ENCODE results near the gene BCL6. TPM values are rescaled to one million over a fixed set of nuclear protein-coding genes. Genes with fewer than 3 reads are reported as not detected.

The BCL6 gene
- total RNA-seq, 1 donor from 2014 or later: 123 TPM

- DNase-seq (no peak), ATAC-seq (no peak)
- no peaks in the 10 kb centered on the region for H3K9me3 ChIP-seq
- no peaks in the 10 kb centered on the region for H3K4me1 ChIP-seq
- no peak overlapping the region for H3K27ac ChIP-seq
- no peak overlapping the region for H3K4me3 ChIP-seq
- no peak for TF ChIP-seq CTCF (IDR thresholded peaks at IDR 0.05)
- no peaks in the 10 kb centered on the region for H3K36me3 ChIP-seq
- no peaks in the 10 kb centered on the region for H3K27me3 ChIP-seq (ENCODE audit: low read depth)
- intact Hi-C loops (cut with DNase I): no loop called here
Measured at GRCh38 chr3:187759601-187760000, 14.3 kb upstream of the BCL6 start.

- DNase-seq (no peak), ATAC-seq (no peak)
- H3K4me3 ChIP-seq: no peak overlapping the region
- H3K36me3 ChIP-seq: no peaks in the 10 kb centered on the region
- no peaks in the 10 kb centered on the region for H3K27me3 ChIP-seq (ENCODE audit: low read depth)
- no peak for TF ChIP-seq CTCF (IDR thresholded peaks at IDR 0.05)
- no peak overlapping the region for H3K27ac ChIP-seq
- no peaks in the 10 kb centered on the region for H3K9me3 ChIP-seq
- no peaks in the 10 kb centered on the region for H3K4me1 ChIP-seq
- intact Hi-C loops (cut with DNase I): no loop called here
Measured at GRCh38 chr3:187758318-187758955, 13.2 kb upstream of the BCL6 start.

- Histone ChIP-seq H3K4me1 (peaks cover 22% of the 10 kb centered on the region), H3K27me3 (ENCODE audit: low read depth) (no peaks in the 10 kb centered on the region), H3K9me3 (no peaks in the 10 kb centered on the region), H3K4me3 (no peak overlapping the region), H3K36me3 (no peaks in the 10 kb centered on the region), H3K27ac (no peak overlapping the region)
- DNase-seq: no peak
- no peak for ATAC-seq
- intact Hi-C loops (cut with DNase I): no loop called here
- no peak for TF ChIP-seq CTCF (IDR thresholded peaks at IDR 0.05)
Measured at GRCh38 chr3:187753516-187753915, 8.2 kb upstream of the BCL6 start.

- Histone ChIP-seq H3K9me3 (no peaks in the 10 kb centered on the region), H3K27me3 (ENCODE audit: low read depth) (no peaks in the 10 kb centered on the region), H3K27ac (peak overlapping the region; percentile 53), H3K4me1 (peaks cover 42% of the 10 kb centered on the region), H3K36me3 (no peaks in the 10 kb centered on the region), H3K4me3 (peak overlapping the region; percentile 35)
- peak; percentile 59 for DNase-seq
- intact Hi-C loops (cut with DNase I): no loop called here
- peak; percentile 16 to 55 for ATAC-seq
- TF ChIP-seq CTCF (IDR thresholded peaks at IDR 0.05): no peak
Measured at GRCh38 chr3:187750513-187751123, 5.3 kb upstream of the BCL6 start.

- peak; percentile 88 for DNase-seq
- Histone ChIP-seq H3K36me3 (no peaks in the 10 kb centered on the region), H3K27me3 (ENCODE audit: low read depth) (no peaks in the 10 kb centered on the region), H3K9me3 (no peaks in the 10 kb centered on the region), H3K27ac (peak overlapping the region; percentile 53), H3K4me1 (peaks cover 42% of the 10 kb centered on the region), H3K4me3 (peak overlapping the region; percentile 35)
- intact Hi-C loops (cut with DNase I): no loop called here
- TF ChIP-seq CTCF (IDR thresholded peaks at IDR 0.05): no peak
- peak; percentile 82 to 83 for ATAC-seq
Measured at GRCh38 chr3:187750006-187750512, 4.8 kb upstream of the BCL6 start.
